Activated CD8-positive, alpha-beta memory T cell treated with anti-CD3 and anti-CD28 coated beads, Interleukin-2, amount 10 ng/mL, durations not matched to agents 7 days and 5 days (primary cell): ENCODE data around the gene MYO1C. TPM values are rescaled to one million over a fixed set of nuclear protein-coding genes. Genes with fewer than 3 reads are reported as not detected.

Experiments
- ATAC-seq: fragments of 150-1000 bp; cut with Tn5 transposase; one replicate; pipeline ENCODE4 v1.10.0; 2021; ENCODE audit warnings: moderate library complexity
- CTCF ChIA-PET: fragments of 350-600 bp; sonication (Branson Sonifier 250); formaldehyde crosslinking; loops from one replicate; lab custom pipeline; 2021; ENCODE audit warnings: antibody characterized with exemption; lab: Charles Lee
- DNase-seq: peaks from one replicate; pipeline ENCODE4 v3.0.0-alpha.2; 2020
- H3K27ac Mint-ChIP-seq: one replicate; pipeline ENCODE4 v1.8.0; 2021; ENCODE audit warnings: mild to moderate bottlenecking, mixed read lengths
- H3K27me3 Mint-ChIP-seq: one replicate; pipeline ENCODE4 v1.8.0; 2021; ENCODE audit warnings: mixed read lengths
- H3K36me3 Mint-ChIP-seq: one replicate; pipeline ENCODE4 v1.8.0; 2021; ENCODE audit warnings: mild to moderate bottlenecking, mixed read lengths
- H3K4me1 Mint-ChIP-seq: one replicate; pipeline ENCODE4 v1.8.0; 2021; ENCODE audit warnings: mixed read lengths
- H3K4me3 Mint-ChIP-seq: one replicate; pipeline ENCODE4 v1.8.0; 2021; ENCODE audit warnings: mild to moderate bottlenecking, moderate library complexity, mixed read lengths
- H3K9me3 Mint-ChIP-seq: one replicate; pipeline ENCODE4 v1.8.0; 2022; ENCODE audit warnings: low read depth, mixed read lengths
- total RNA-seq, 2 experiments: library from RNA; stranded (reverse); gene quantifications; one replicate each; pipeline ENCODE4 v1.2.3, GENCODE V29; 2021

Gene MYO1C
- total RNA-seq, 2 experiments from 2014 or later: 50.6 to 58.4 TPM

GRCh38 chr17:1416414-1416813 is 76.1 kb downstream of the MYO1C start:
- no peak overlapping the region for H3K27ac Mint-ChIP-seq
- H3K9me3 Mint-ChIP-seq: no peaks in the 10 kb centered on the region
- no peaks in the 10 kb centered on the region for H3K4me1 Mint-ChIP-seq
- DNase-seq (no peak), ATAC-seq (no peak)
- CTCF ChIA-PET: interaction anchor here (0.7 to 0.8 kb wide), 2 partner anchors 50 to 65 kb away, joined by 3 read pairs; no protein-coding TSS in a partner anchor
- H3K36me3 Mint-ChIP-seq: peaks cover 6% of the 10 kb centered on the region
- no peaks in the 10 kb centered on the region for H3K27me3 Mint-ChIP-seq
- H3K4me3 Mint-ChIP-seq: no peak overlapping the region

- H3K4me3 Mint-ChIP-seq: no peak overlapping the region
- DNase-seq (no peak), ATAC-seq (no peak)
- CTCF ChIA-PET: interaction anchor here (1.2 kb wide), 1 partner anchor 15 kb away, joined by 3 read pairs; the partner anchor contains the start of gene YWHAE
- peaks cover 3% of the 10 kb centered on the region for H3K36me3 Mint-ChIP-seq
- H3K27ac Mint-ChIP-seq: no peak overlapping the region
- no peaks in the 10 kb centered on the region for H3K27me3 Mint-ChIP-seq
- H3K4me1 Mint-ChIP-seq: no peaks in the 10 kb centered on the region
- no peaks in the 10 kb centered on the region for H3K9me3 Mint-ChIP-seq
These were observed 77.9 kb downstream of the MYO1C start for GRCh38 chr17:1414634-1415033.

Other genes starting within 250 kb of the MYO1C start
- gene BHLHA9, start 222.2 kb downstream of the MYO1C start, total RNA-seq: not detected
- under 1 TPM; 0.12 to 0.35 TPM for gene TRARG1, start 213.0 kb downstream of the MYO1C start, total RNA-seq
- gene YWHAE, start 92.5 kb downstream of the MYO1C start, total RNA-seq: 100 to 1,000 TPM; 341 to 452 TPM
- 10 to 100 TPM; 18.3 to 20.7 TPM for gene CRK, start 36.5 kb downstream of the MYO1C start, total RNA-seq
- gene INPP5K, start 23.9 kb upstream of the MYO1C start, total RNA-seq: 10 to 100 TPM; 40.6 to 43.4 TPM
- gene PITPNA, start 70.1 kb upstream of the MYO1C start, total RNA-seq: 10 to 100 TPM; 42.1 to 69.1 TPM
- gene SLC43A2, start 136.1 kb upstream of the MYO1C start, total RNA-seq: 1 to 10 TPM in 1 of 2 experiments, under 1 TPM in 1; 0.55 to 1.3 TPM
- 1 to 10 TPM in 1 of 2 experiments, under 1 TPM in 1; 0.70 to 2.0 TPM for gene SCARF1, start 153.0 kb upstream of the MYO1C start, total RNA-seq
- 1 to 10 TPM; 4.8 to 6.9 TPM for gene RILP, start 157.2 kb upstream of the MYO1C start, total RNA-seq
- 100 to 1,000 TPM; 324 to 358 TPM for gene PRPF8, start 192.2 kb upstream of the MYO1C start, total RNA-seq
- gene TLCD2, start 217.7 kb upstream of the MYO1C start, total RNA-seq: under 1 TPM; 0.20 to 0.28 TPM
- 10 to 100 TPM; 28.7 to 32.1 TPM for gene WDR81, start 232.0 kb upstream of the MYO1C start, total RNA-seq